NOMO-1 treated with dmso at 0.1 percent for 144 hours (cell line): Measurements from ENCODE around the gene SSH3.

ENCODE experiments used
- DNase-seq: peaks from one replicate; lab custom pipeline; 2025; ENCODE audit not compliant: unreplicated experiment; lab: John Stamatoyannopoulos, UW

SSH3 gene

GRCh38 chr11:67267188-67268080 lies 35.9 kb upstream of the SSH3 start:
- no peak for DNase-seq

GRCh38 chr11:67268081-67268961 lies 35.0 kb upstream of the SSH3 start:
- DNase-seq, result peak; percentile 93

- DNase-seq, result no peak
Observed at GRCh38 chr11:67268962-67269268, 34.4 kb upstream of the SSH3 start.

- DNase-seq, result no peak
Observed at GRCh38 chr11:67269401-67270255, 33.7 kb upstream of the SSH3 start.

GRCh38 chr11:67270256-67271204 lies 32.8 kb upstream of the SSH3 start:
- DNase-seq, result peak; percentile 45

- no peak for DNase-seq
Observed at GRCh38 chr11:67271205-67271540, 32.2 kb upstream of the SSH3 start.

- no peak for DNase-seq
Observed at GRCh38 chr11:67271541-67272284, 31.6 kb upstream of the SSH3 start.

GRCh38 chr11:67272327-67273259 lies 30.7 kb upstream of the SSH3 start:
- DNase-seq, result no peak

- DNase-seq, result no peak
Observed at GRCh38 chr11:67273260-67273990, 29.9 kb upstream of the SSH3 start.

- DNase-seq, result no peak
Observed at GRCh38 chr11:67274768-67275605, 28.3 kb upstream of the SSH3 start.

- DNase-seq, result no peak
Observed at GRCh38 chr11:67275606-67276409, 27.5 kb upstream of the SSH3 start.

GRCh38 chr11:67276781-67277230 lies 26.5 kb upstream of the SSH3 start:
- peak; percentile 82 for DNase-seq

- peak; percentile 97 for DNase-seq
Observed at GRCh38 chr11:67277231-67277961, 25.9 kb upstream of the SSH3 start.

GRCh38 chr11:67278135-67278938 lies 25.0 kb upstream of the SSH3 start:
- DNase-seq, result no peak
